CD14-positive monocyte (primary cell): ENCODE measurements around the gene SLC10A1. TPM values are rescaled to one million over a fixed set of nuclear protein-coding genes. Genes with fewer than 3 reads are reported as not detected.

Experiments used
- DNase-seq, 3 donors: peaks; one replicate each; pipeline ENCODE4 v3.0.0-alpha.2; 2011 to 2022
- H2AFZ ChIP-seq: 2 replicates; pipeline ENCODE4 v1.6.0; 2012; ENCODE audit warnings: mild to moderate bottlenecking, low read depth, low read length, inconsistent platforms; ENCODE audit not compliant: insufficient read depth, poor library complexity, severe bottlenecking
- H3K27ac ChIP-seq, 2 donors: 1 replicate in 1 of 2; 2 replicates in 1 of 2; pipeline ENCODE4 v1.5.1; 2012 to 2013; ENCODE audit warnings: low read length in 2 of 2, control low read depth in 1 of 2, inconsistent platforms in 1 of 2, low read depth in 1 of 2, mild to moderate bottlenecking in 1 of 2
- H3K27me3 ChIP-seq, 2 donors: one replicate each; pipeline versions ENCODE4 v1.6.0 to v1.6.1; 2011 to 2013; ENCODE audit warnings: low read length in 2 of 2; ENCODE audit not compliant: control insufficient read depth in 2 of 2, insufficient read depth in 2 of 2
- H3K36me3 ChIP-seq, 2 donors: replicated peaks in 1 of 2; 1 replicate in 1 of 2; 2 replicates in 1 of 2; pipeline versions ENCODE4 v1.5.1 to v1.6.1; 2012 to 2013; ENCODE audit warnings: low read length in 2 of 2, control low read depth in 1 of 2, inconsistent platforms in 1 of 2, mild to moderate bottlenecking in 1 of 2; ENCODE audit not compliant: insufficient read depth in 2 of 2, control insufficient read depth in 1 of 2
- H3K4me1 ChIP-seq, 2 donors: 1 replicate in 1 of 2; 2 replicates in 1 of 2; pipeline versions ENCODE4 v1.5.1 to v1.6.1; 2012 to 2013; ENCODE audit warnings: low read length in 2 of 2, control low read depth in 1 of 2, inconsistent platforms in 1 of 2, mild to moderate bottlenecking in 1 of 2, moderate library complexity in 1 of 2; ENCODE audit not compliant: insufficient read depth in 2 of 2, control insufficient read depth in 1 of 2
- H3K4me2 ChIP-seq: replicated peaks from 2 replicates; pipeline ENCODE3; 2012; ENCODE audit warnings: low read length, moderate library complexity, mild to moderate bottlenecking; ENCODE audit not compliant: poor library complexity, severe bottlenecking; ENCODE audit errors: extremely low read depth
- H3K4me3 ChIP-seq, 3 experiments: fragments of 200-600 bp in 1 of 3; sonication (generic) in 1 of 3; replicated peaks in 1 of 3; 1 replicate in 2 of 3; 2 replicates in 1 of 3; pipeline ENCODE4 v1.5.1; 2011 to 2013; ENCODE audit warnings: low read length in 3 of 3, mild to moderate bottlenecking in 3 of 3, control low read depth in 2 of 3, low read depth in 2 of 3, inconsistent platforms in 1 of 3, moderate library complexity in 1 of 3
- H3K79me2 ChIP-seq: 2 replicates; pipeline ENCODE4 v1.6.0; 2012; ENCODE audit warnings: mild to moderate bottlenecking, control low read depth, inconsistent platforms, low read length, moderate library complexity; ENCODE audit not compliant: insufficient read depth
- H3K9ac ChIP-seq: 2 replicates; pipeline ENCODE4 v1.6.0; 2017; ENCODE audit warnings: low read length, mild to moderate bottlenecking; ENCODE audit not compliant: insufficient read depth, poor library complexity, severe bottlenecking
- H3K9me3 ChIP-seq, 2 donors: replicated peaks in 1 of 2; 1 replicate in 1 of 2; 2 replicates in 1 of 2; pipeline versions ENCODE4 v1.5.1 to v1.6.1; 2012 to 2013; ENCODE audit warnings: low read length in 2 of 2, control low read depth in 1 of 2; ENCODE audit not compliant: control insufficient read depth in 1 of 2, insufficient read depth in 1 of 2
- H4K20me1 ChIP-seq: 2 replicates; pipeline ENCODE4 v1.6.0; 2012; ENCODE audit warnings: mild to moderate bottlenecking, low read length, control low read depth, moderate library complexity; ENCODE audit not compliant: insufficient read depth
- H3K27ac Mint-ChIP-seq, 7 donors: one replicate each; pipeline ENCODE4 v1.8.0; 2020; ENCODE audit warnings: mild to moderate bottlenecking in 7 of 7, mixed read lengths in 7 of 7, moderate library complexity in 6 of 7, inconsistent platforms in 2 of 7
- H3K27me3 Mint-ChIP-seq, 3 donors: one replicate each; pipeline ENCODE4 v1.8.0; 2021 to 2022; ENCODE audit warnings: low read depth in 3 of 3, mild to moderate bottlenecking in 3 of 3, mixed read lengths in 3 of 3, moderate library complexity in 3 of 3, inconsistent platforms in 1 of 3
- H3K36me3 Mint-ChIP-seq, 2 donors: one replicate each; pipeline ENCODE4 v1.8.0; 2020; ENCODE audit warnings: mixed read lengths in 2 of 2, inconsistent platforms in 1 of 2, mild to moderate bottlenecking in 1 of 2
- H3K4me1 Mint-ChIP-seq: one replicate; pipeline ENCODE4 v1.8.0; 2020; ENCODE audit warnings: mild to moderate bottlenecking, mixed read lengths
- H3K4me3 Mint-ChIP-seq, 2 donors: one replicate each; pipeline ENCODE4 v1.8.0; 2020; ENCODE audit warnings: mild to moderate bottlenecking in 2 of 2, mixed read lengths in 2 of 2, moderate library complexity in 1 of 2
- H3K9me3 Mint-ChIP-seq, 7 donors: one replicate each; pipeline ENCODE4 v1.8.0; 2020 to 2022; ENCODE audit warnings: mixed read lengths in 7 of 7, mild to moderate bottlenecking in 6 of 7, moderate library complexity in 6 of 7, inconsistent platforms in 2 of 7
- WGBS: methylation state at CpG from one replicate; pipeline ENCODE4 v1.1.5; 2013; ENCODE audit warnings: missing lambda C conversion rate; ENCODE audit not compliant: insufficient coverage; 5-methylcytosine and 5-hydroxymethylcytosine counted together
- intact Hi-C, 2 donors: fragments of 100-400 bp; cut with micrococcal nuclease; formaldehyde crosslinking; loops; one replicate each; pipeline versions ENCODE4 v1.15.0 to v1.15.1; 2023
- polyA plus RNA-seq, 3 donors: library from polyadenylated mRNA; depleted of rRNA in 1 of 3; unstranded in 2 of 3; stranded (reverse) in 1 of 3; fragments of 300-500 nt in 2 of 3; fragments of >200 nt in 1 of 3; fragmentation: Illumina TruSeq in 2 of 3; gene quantifications; 1 replicate in 2 of 3; 2 replicates in 1 of 3; pipeline ENCODE4 v1.2.3, GENCODE V29; 2012 to 2021
- TF ChIP-seq, protein P1 (sequence below): fragments of 200-600 bp; IDR thresholded peaks from one replicate; pipeline ENCODE4 v1.8.0; 2022; ENCODE audit warnings: antibody characterized with exemption, mild to moderate bottlenecking

The SLC10A1 gene
- polyA plus RNA-seq, 3 donors: 0.09 TPM; not detected in 2

DNA sequence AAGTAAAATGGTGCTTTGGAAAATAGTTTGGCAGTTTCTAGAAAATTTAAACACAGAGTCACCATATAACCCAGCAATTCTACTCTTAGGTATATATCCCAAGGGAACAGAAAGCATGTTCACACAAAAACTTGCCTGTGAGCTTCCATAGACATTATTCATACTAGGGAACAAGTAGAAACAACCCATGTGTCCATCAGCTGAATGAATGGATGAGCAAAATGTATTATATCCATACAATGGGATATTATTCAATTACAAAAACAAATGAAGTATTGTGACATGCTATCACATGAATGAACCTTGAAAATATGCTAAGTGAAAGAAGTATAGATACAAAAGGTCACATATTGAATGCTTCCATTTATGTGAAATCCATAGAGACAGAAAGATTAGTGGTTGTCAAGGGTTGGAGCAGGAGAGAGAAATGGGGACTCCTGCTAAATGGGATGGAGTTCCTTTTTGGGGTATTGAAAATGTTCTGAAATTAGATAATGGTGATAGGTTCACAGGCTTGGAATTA is 7.9 kb downstream of the SLC10A1 start:
- H3K36me3 Mint-ChIP-seq: peaks cover 3 to 10% of the 10 kb centered on the region in 2 donors
- no peak overlapping the region for H3K27ac Mint-ChIP-seq
- peaks cover 0 to 5% (median 0%) of the 10 kb centered on the region in 7 donors for H3K9me3 Mint-ChIP-seq
- H3K27me3 Mint-ChIP-seq: peaks cover 0 to 4% (median 0%) of the 10 kb centered on the region in 3 donors
- no peaks in the 10 kb centered on the region for H3K4me1 Mint-ChIP-seq
- no peak overlapping the region for H3K4me3 Mint-ChIP-seq
- Histone ChIP-seq H2AFZ (no peak overlapping the region), H3K4me2 (no peak overlapping the region), H3K27ac (no peak overlapping the region), H4K20me1 (peaks cover 6% of the 10 kb centered on the region), H3K4me1 (no peaks in the 10 kb centered on the region), H3K79me2 (no peaks in the 10 kb centered on the region), H3K36me3 (peaks cover 5 to 6% of the 10 kb centered on the region in 2 donors), H3K27me3 (no peaks in the 10 kb centered on the region), H3K9me3 (no peaks in the 10 kb centered on the region), H3K4me3 (no peak overlapping the region), H3K9ac (no peak overlapping the region)
- TF ChIP-seq, protein P1, sequence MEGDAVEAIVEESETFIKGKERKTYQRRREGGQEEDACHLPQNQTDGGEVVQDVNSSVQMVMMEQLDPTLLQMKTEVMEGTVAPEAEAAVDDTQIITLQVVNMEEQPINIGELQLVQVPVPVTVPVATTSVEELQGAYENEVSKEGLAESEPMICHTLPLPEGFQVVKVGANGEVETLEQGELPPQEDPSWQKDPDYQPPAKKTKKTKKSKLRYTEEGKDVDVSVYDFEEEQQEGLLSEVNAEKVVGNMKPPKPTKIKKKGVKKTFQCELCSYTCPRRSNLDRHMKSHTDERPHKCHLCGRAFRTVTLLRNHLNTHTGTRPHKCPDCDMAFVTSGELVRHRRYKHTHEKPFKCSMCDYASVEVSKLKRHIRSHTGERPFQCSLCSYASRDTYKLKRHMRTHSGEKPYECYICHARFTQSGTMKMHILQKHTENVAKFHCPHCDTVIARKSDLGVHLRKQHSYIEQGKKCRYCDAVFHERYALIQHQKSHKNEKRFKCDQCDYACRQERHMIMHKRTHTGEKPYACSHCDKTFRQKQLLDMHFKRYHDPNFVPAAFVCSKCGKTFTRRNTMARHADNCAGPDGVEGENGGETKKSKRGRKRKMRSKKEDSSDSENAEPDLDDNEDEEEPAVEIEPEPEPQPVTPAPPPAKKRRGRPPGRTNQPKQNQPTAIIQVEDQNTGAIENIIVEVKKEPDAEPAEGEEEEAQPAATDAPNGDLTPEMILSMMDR: no peak
- intact Hi-C loops: no loop called here
- no peak for DNase-seq

DNA sequence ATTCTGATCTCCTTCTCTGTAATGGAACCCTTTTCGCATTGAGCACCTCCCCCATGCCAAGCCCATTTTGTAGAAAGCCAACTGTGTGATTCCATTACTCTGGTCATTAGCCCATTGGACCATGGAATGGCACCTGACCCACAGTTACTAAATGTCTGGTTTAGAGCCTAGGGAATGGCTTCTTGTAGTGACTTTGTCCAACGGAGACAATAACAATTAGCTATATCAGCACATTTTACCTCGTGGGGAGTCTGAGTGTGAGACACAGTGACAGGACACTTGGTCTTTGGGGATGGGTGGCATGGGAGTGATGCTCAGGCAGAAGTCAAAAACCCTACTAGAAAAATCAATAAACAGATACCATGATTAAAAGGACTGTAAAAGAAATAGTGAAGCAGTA is 10.4 kb downstream of the SLC10A1 start:
- Histone ChIP-seq H3K4me3 (no peak overlapping the region), H3K79me2 (no peaks in the 10 kb centered on the region), H3K4me2 (no peak overlapping the region), H2AFZ (no peak overlapping the region), H3K27ac (no peak overlapping the region), H4K20me1 (peaks cover 24% of the 10 kb centered on the region), H3K4me1 (no peaks in the 10 kb centered on the region), H3K9ac (no peak overlapping the region), H3K27me3 (no peaks in the 10 kb centered on the region), H3K9me3 (no peaks in the 10 kb centered on the region), H3K36me3 (peaks cover 6 to 10% of the 10 kb centered on the region in 2 donors)
- no CpG with 5 or more reads among the region's 3 CpGs for WGBS
- Mint-ChIP-seq H3K27ac (no peak overlapping the region), H3K4me3 (no peak overlapping the region), H3K9me3 (peaks cover 0 to 5% (median 0%) of the 10 kb centered on the region in 7 donors), H3K4me1 (no peaks in the 10 kb centered on the region), H3K27me3 (peaks cover 0 to 1% (median 0%) of the 10 kb centered on the region in 3 donors), H3K36me3 (peaks cover 3 to 13% of the 10 kb centered on the region in 2 donors)
- TF ChIP-seq, protein P1: no peak
- no peak for DNase-seq
- intact Hi-C loops: no loop called here
